ENCODE data around the gene FBXW7.

The FBXW7 gene

GRCh38 chr4:152322656-152323055 lies 213.2 kb downstream of the FBXW7 start:
- DNase-seq, result no peak

GRCh38 chr4:152321923-152322322 lies 214.0 kb downstream of the FBXW7 start:
- no peak for DNase-seq

GRCh38 chr4:152321398-152321797 lies 214.5 kb downstream of the FBXW7 start:
- DNase-seq, result no peak

- peak; percentile 35 to 64 for DNase-seq
Measured at GRCh38 chr4:152316969-152317368, 218.9 kb downstream of the FBXW7 start.

- peak; percentile 72 to 86 for DNase-seq
Measured at GRCh38 chr4:152310257-152310656, 225.6 kb downstream of the FBXW7 start.

- DNase-seq, result peak in 1 of 2 experiments; percentile 17
Measured at GRCh38 chr4:152309418-152309817, 226.5 kb downstream of the FBXW7 start.

- DNase-seq, result peak; percentile 86 to 91
Measured at GRCh38 chr4:152308951-152309350, 226.9 kb downstream of the FBXW7 start.

- peak; percentile 64 to 86 for DNase-seq
Measured at GRCh38 chr4:152307669-152308068, 228.2 kb downstream of the FBXW7 start.

GRCh38 chr4:152306541-152306940 lies 229.4 kb downstream of the FBXW7 start:
- DNase-seq, result no peak

GRCh38 chr4:152304220-152304619 lies 231.7 kb downstream of the FBXW7 start:
- no peak for DNase-seq

- no peak for DNase-seq
Measured at GRCh38 chr4:152301381-152301780, 234.5 kb downstream of the FBXW7 start.

- no peak for DNase-seq
Measured at GRCh38 chr4:152299553-152299952, 236.3 kb downstream of the FBXW7 start.

GRCh38 chr4:152296386-152296785 lies 239.5 kb downstream of the FBXW7 start:
- no peak for DNase-seq

GRCh38 chr4:152294765-152295164 lies 241.1 kb downstream of the FBXW7 start:
- no peak for DNase-seq

GRCh38 chr4:152294331-152294730 lies 241.6 kb downstream of the FBXW7 start:
- no peak for DNase-seq

- no peak for DNase-seq
Measured at GRCh38 chr4:152293527-152293926, 242.4 kb downstream of the FBXW7 start.

GRCh38 chr4:152290366-152290921 lies 245.4 kb downstream of the FBXW7 start:
- DNase-seq, result peak in 1 of 2 experiments; percentile 24

- no peak for DNase-seq
Measured at GRCh38 chr4:152289941-152290340, 246.0 kb downstream of the FBXW7 start.

GRCh38 chr4:152289541-152289940 lies 246.4 kb downstream of the FBXW7 start:
- DNase-seq, result no peak

GRCh38 chr4:152283801-152284470 lies 252.0 kb downstream of the FBXW7 start:
- no peak for DNase-seq

GRCh38 chr4:152281822-152282221 lies 254.1 kb downstream of the FBXW7 start:
- no peak for DNase-seq

GRCh38 chr4:152281211-152281610 lies 254.7 kb downstream of the FBXW7 start:
- DNase-seq, result no peak

- peak in 1 of 2 experiments; percentile 57 for DNase-seq
Measured at GRCh38 chr4:152279234-152279566, 256.7 kb downstream of the FBXW7 start.

GRCh38 chr4:152278505-152279233 lies 257.2 kb downstream of the FBXW7 start:
- peak; percentile 97 to 98 for DNase-seq

Data from NCI-H526 (cell line).